Measurements from ENCODE around the gene TMEM253.

TMEM253 gene

GRCh38 chr14:21102521-21103410 lies 1.9 kb downstream of the TMEM253 start:
- peaks cover 34% of the 10 kb centered on the region for H3K4me1 ChIP-seq (ENCODE audit: insufficient read depth, low read length)
- peak overlapping the region; percentile 68 for H3K9ac ChIP-seq (ENCODE audit: low read depth, low read length)
- no peaks in the 10 kb centered on the region for H3K9me3 ChIP-seq (ENCODE audit: control insufficient read depth, insufficient read depth, low read length)
- H3K36me3 ChIP-seq (ENCODE audit: insufficient read depth, low read length): no peaks in the 10 kb centered on the region

- H3K4me1 ChIP-seq (ENCODE audit: insufficient read depth, low read length): peaks cover 34% of the 10 kb centered on the region
- H3K9me3 ChIP-seq (ENCODE audit: control insufficient read depth, insufficient read depth, low read length): no peaks in the 10 kb centered on the region
- no peaks in the 10 kb centered on the region for H3K36me3 ChIP-seq (ENCODE audit: insufficient read depth, low read length)
- peak overlapping the region; percentile 68 for H3K9ac ChIP-seq (ENCODE audit: low read depth, low read length)
Measured at GRCh38 chr14:21103411-21103709, 2.5 kb downstream of the TMEM253 start.

GRCh38 chr14:21103710-21104447 lies 3.0 kb downstream of the TMEM253 start:
- peaks cover 34% of the 10 kb centered on the region for H3K4me1 ChIP-seq (ENCODE audit: insufficient read depth, low read length)
- H3K9me3 ChIP-seq (ENCODE audit: control insufficient read depth, insufficient read depth, low read length): no peaks in the 10 kb centered on the region
- H3K36me3 ChIP-seq (ENCODE audit: insufficient read depth, low read length): no peaks in the 10 kb centered on the region
- H3K9ac ChIP-seq (ENCODE audit: low read depth, low read length): peak overlapping the region; percentile 68

GRCh38 chr14:21104448-21105060 lies 3.7 kb downstream of the TMEM253 start:
- peaks cover 31% of the 10 kb centered on the region for H3K4me1 ChIP-seq (ENCODE audit: insufficient read depth, low read length)
- H3K9ac ChIP-seq (ENCODE audit: low read depth, low read length): peak overlapping the region; percentile 68
- no peaks in the 10 kb centered on the region for H3K36me3 ChIP-seq (ENCODE audit: insufficient read depth, low read length)
- H3K9me3 ChIP-seq (ENCODE audit: control insufficient read depth, insufficient read depth, low read length): no peaks in the 10 kb centered on the region

GRCh38 chr14:21105095-21105494 lies 4.2 kb downstream of the TMEM253 start:
- H3K4me1 ChIP-seq (ENCODE audit: insufficient read depth, low read length): peaks cover 28% of the 10 kb centered on the region
- H3K9ac ChIP-seq (ENCODE audit: low read depth, low read length): no peak overlapping the region
- no peaks in the 10 kb centered on the region for H3K36me3 ChIP-seq (ENCODE audit: insufficient read depth, low read length)
- H3K9me3 ChIP-seq (ENCODE audit: control insufficient read depth, insufficient read depth, low read length): no peaks in the 10 kb centered on the region

- Histone ChIP-seq H3K36me3 (ENCODE audit: insufficient read depth, low read length) (no peaks in the 10 kb centered on the region), H3K4me1 (ENCODE audit: insufficient read depth, low read length) (peaks cover 28% of the 10 kb centered on the region), H3K9me3 (ENCODE audit: control insufficient read depth, insufficient read depth, low read length) (no peaks in the 10 kb centered on the region), H3K9ac (ENCODE audit: low read depth, low read length) (no peak overlapping the region)
Measured at GRCh38 chr14:21106176-21106497, 5.3 kb downstream of the TMEM253 start.

- H3K9ac ChIP-seq (ENCODE audit: low read depth, low read length): peak overlapping the region; percentile 11; the same call in 1 of the 2 replicates
- H3K9me3 ChIP-seq (ENCODE audit: control insufficient read depth, insufficient read depth, low read length): no peaks in the 10 kb centered on the region
- H3K36me3 ChIP-seq (ENCODE audit: insufficient read depth, low read length): no peaks in the 10 kb centered on the region
- H3K4me1 ChIP-seq (ENCODE audit: insufficient read depth, low read length): peaks cover 28% of the 10 kb centered on the region
Measured at GRCh38 chr14:21106498-21107282, 5.8 kb downstream of the TMEM253 start.

- no peaks in the 10 kb centered on the region for H3K9me3 ChIP-seq (ENCODE audit: control insufficient read depth, insufficient read depth, low read length)
- peaks cover 23% of the 10 kb centered on the region for H3K4me1 ChIP-seq (ENCODE audit: insufficient read depth, low read length)
- no peaks in the 10 kb centered on the region for H3K36me3 ChIP-seq (ENCODE audit: insufficient read depth, low read length)
- no peak overlapping the region for H3K9ac ChIP-seq (ENCODE audit: low read depth, low read length)
Measured at GRCh38 chr14:21107283-21107800, 6.5 kb downstream of the TMEM253 start.

GRCh38 chr14:21108791-21109190 lies 7.9 kb downstream of the TMEM253 start:
- Histone ChIP-seq H3K4me1 (ENCODE audit: insufficient read depth, low read length) (peaks cover 15% of the 10 kb centered on the region), H3K36me3 (ENCODE audit: insufficient read depth, low read length) (no peaks in the 10 kb centered on the region), H3K9me3 (ENCODE audit: control insufficient read depth, insufficient read depth, low read length) (no peaks in the 10 kb centered on the region), H3K9ac (ENCODE audit: low read depth, low read length) (no peak overlapping the region)

- Histone ChIP-seq H3K36me3 (ENCODE audit: insufficient read depth, low read length) (no peaks in the 10 kb centered on the region), H3K9me3 (ENCODE audit: control insufficient read depth, insufficient read depth, low read length) (no peaks in the 10 kb centered on the region), H3K9ac (ENCODE audit: low read depth, low read length) (no peak overlapping the region), H3K4me1 (ENCODE audit: insufficient read depth, low read length) (peaks cover 15% of the 10 kb centered on the region)
Measured at GRCh38 chr14:21109377-21110138, 8.7 kb downstream of the TMEM253 start.

- Histone ChIP-seq H3K4me1 (ENCODE audit: insufficient read depth, low read length) (peaks cover 3% of the 10 kb centered on the region; the same call in 1 of the 2 replicates), H3K9me3 (ENCODE audit: control insufficient read depth, insufficient read depth, low read length) (no peaks in the 10 kb centered on the region), H3K36me3 (ENCODE audit: insufficient read depth, low read length) (no peaks in the 10 kb centered on the region), H3K9ac (ENCODE audit: low read depth, low read length) (no peak overlapping the region)
Measured at GRCh38 chr14:21112255-21112654, 11.4 kb downstream of the TMEM253 start.

- H3K9me3 ChIP-seq (ENCODE audit: control insufficient read depth, insufficient read depth, low read length): no peaks in the 10 kb centered on the region
- no peak overlapping the region for H3K9ac ChIP-seq (ENCODE audit: low read depth, low read length)
Measured at GRCh38 chr14:21113369-21113768, 12.5 kb downstream of the TMEM253 start.

GRCh38 chr14:21118933-21119332 lies 18.1 kb downstream of the TMEM253 start:
- Histone ChIP-seq H3K36me3 (ENCODE audit: insufficient read depth, low read length) (no peaks in the 10 kb centered on the region), H3K9me3 (ENCODE audit: control insufficient read depth, insufficient read depth, low read length) (no peaks in the 10 kb centered on the region), H3K4me1 (ENCODE audit: insufficient read depth, low read length) (no peaks in the 10 kb centered on the region; the same call in 1 of the 2 replicates), H3K9ac (ENCODE audit: low read depth, low read length) (no peak overlapping the region)

More at GRCh38 chr14:21113369-21113768, 12.5 kb downstream of the TMEM253 start:
- no peaks in the 10 kb centered on the region for H3K36me3 ChIP-seq (ENCODE audit: insufficient read depth, low read length)
- no peaks in the 10 kb centered on the region; the same call in 1 of the 2 replicates for H3K4me1 ChIP-seq (ENCODE audit: insufficient read depth, low read length)

Measured in ES-I3 (cell line).